Measurements from ENCODE around the gene LPO. TPM values are rescaled to one million over a fixed set of nuclear protein-coding genes. Genes with fewer than 3 reads are reported as not detected.
A peak's percentile ranks its signal among the peaks of the same experiment; 100 is the strongest.

LPO gene
- total and polyA plus RNA-seq, 8 donors = 0.10 TPM; not detected in 7

DNA sequence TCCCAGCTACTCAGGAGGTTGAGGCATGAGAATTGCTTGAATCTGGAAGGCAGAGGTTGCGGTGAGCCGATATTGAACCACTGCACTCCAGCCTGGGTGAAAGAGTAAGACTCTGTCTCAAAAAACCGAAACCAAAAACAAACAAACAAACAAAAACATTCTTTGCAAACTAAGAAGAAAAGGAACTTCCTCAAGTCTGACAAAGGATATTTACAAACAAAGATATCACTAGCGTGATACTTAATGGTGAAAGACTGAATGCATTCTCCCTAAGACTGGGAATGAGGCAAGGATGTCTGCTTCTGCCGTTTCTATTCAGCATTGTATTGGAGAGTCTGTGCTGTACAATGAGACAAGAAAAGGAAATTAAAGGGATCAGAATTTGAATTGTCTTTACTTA lies 52.9 kb downstream of the LPO start:
- Histone ChIP-seq H3K27ac (no peak overlapping the region), H3K27me3 (peaks cover 0 to 44% (median 0%) of the 10 kb centered on the region in 3 donors), H3K36me3 (no peaks in the 10 kb centered on the region), H3K9me3 (no peaks in the 10 kb centered on the region), H3K4me3 (no peak overlapping the region), H3K4me1 (no peaks in the 10 kb centered on the region)
- no peak for TF ChIP-seq EP300 (IDR thresholded peaks at IDR 0.05)
- TF ChIP-seq POLR2AphosphoS5 (IDR thresholded peaks at IDR 0.05) = no peak
- TF ChIP-seq POLR2A (IDR thresholded peaks at IDR 0.05) = no peak
- TF ChIP-seq, protein P1, sequence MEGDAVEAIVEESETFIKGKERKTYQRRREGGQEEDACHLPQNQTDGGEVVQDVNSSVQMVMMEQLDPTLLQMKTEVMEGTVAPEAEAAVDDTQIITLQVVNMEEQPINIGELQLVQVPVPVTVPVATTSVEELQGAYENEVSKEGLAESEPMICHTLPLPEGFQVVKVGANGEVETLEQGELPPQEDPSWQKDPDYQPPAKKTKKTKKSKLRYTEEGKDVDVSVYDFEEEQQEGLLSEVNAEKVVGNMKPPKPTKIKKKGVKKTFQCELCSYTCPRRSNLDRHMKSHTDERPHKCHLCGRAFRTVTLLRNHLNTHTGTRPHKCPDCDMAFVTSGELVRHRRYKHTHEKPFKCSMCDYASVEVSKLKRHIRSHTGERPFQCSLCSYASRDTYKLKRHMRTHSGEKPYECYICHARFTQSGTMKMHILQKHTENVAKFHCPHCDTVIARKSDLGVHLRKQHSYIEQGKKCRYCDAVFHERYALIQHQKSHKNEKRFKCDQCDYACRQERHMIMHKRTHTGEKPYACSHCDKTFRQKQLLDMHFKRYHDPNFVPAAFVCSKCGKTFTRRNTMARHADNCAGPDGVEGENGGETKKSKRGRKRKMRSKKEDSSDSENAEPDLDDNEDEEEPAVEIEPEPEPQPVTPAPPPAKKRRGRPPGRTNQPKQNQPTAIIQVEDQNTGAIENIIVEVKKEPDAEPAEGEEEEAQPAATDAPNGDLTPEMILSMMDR (IDR thresholded peaks at IDR 0.05) = no peak
- 61 to 71% (median 64%) methylated on average over 5 of the region's 5 CpGs for WGBS, 5 donors
- peak in 1 of 2 donors; percentile 7 for DNase-seq
- intact Hi-C loops (cut with DNase I; ENCODE audit: low total_unique reads) = no loop called here

GRCh38 chr17:58294034-58294433 lies 55.6 kb downstream of the LPO start:
- no peak overlapping the region for H3K4me3 ChIP-seq
- peaks cover 0 to 26% (median 0%) of the 10 kb centered on the region in 3 donors for H3K27me3 ChIP-seq
- H3K4me1 ChIP-seq = no peaks in the 10 kb centered on the region
- peaks cover 0 to 3% (median 0%) of the 10 kb centered on the region in 4 donors for H3K9me3 ChIP-seq
- H3K36me3 ChIP-seq = no peaks in the 10 kb centered on the region
- no peak overlapping the region for H3K27ac ChIP-seq
- 82 to 96% (median 92%) methylated on average over 1 of the region's 1 CpG for WGBS, 5 donors
- no peak for DNase-seq
- intact Hi-C loops (cut with DNase I; ENCODE audit: low total_unique reads) = no loop called here
- no peak for TF ChIP-seq POLR2AphosphoS5 (IDR thresholded peaks at IDR 0.05)
- TF ChIP-seq POLR2A (IDR thresholded peaks at IDR 0.05) = no peak
- TF ChIP-seq, protein P1 (IDR thresholded peaks at IDR 0.05) = no peak
- no peak for TF ChIP-seq EP300 (IDR thresholded peaks at IDR 0.05)

DNA sequence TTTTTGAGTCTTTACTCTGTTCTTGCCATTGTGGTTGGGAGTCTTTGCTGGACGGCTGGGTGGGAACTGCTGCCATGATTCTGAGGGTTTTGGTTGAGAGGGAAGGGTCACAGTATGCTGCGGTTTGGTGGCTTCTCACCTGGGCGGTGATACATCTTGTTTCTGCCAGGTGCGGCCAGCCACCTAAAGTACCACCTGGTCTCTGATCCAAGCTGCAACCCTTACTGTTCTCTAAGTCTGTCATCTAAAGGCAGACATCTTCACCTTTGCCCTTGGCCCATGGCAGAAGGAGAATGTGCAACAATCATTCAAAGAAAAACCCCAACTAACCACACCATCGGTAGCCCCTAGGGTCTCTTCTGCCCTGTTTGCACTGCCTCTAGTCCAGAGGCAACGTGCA lies 62.0 kb downstream of the LPO start:
- TF ChIP-seq, protein P1 (IDR thresholded peaks at IDR 0.05) = no peak
- no peak for TF ChIP-seq POLR2AphosphoS5 (IDR thresholded peaks at IDR 0.05)
- no peak for TF ChIP-seq POLR2A (IDR thresholded peaks at IDR 0.05)
- no peak for TF ChIP-seq EP300 (IDR thresholded peaks at IDR 0.05)
- no peaks in the 10 kb centered on the region for H3K27me3 ChIP-seq
- peak in 1 of 2 donors; percentile 9 for DNase-seq
- H3K9me3 ChIP-seq = peaks cover 0 to 4% (median 0%) of the 10 kb centered on the region in 4 donors
- 68 to 90% (median 84%) methylated on average over 6 of the region's 6 CpGs for WGBS, 5 donors
- H3K36me3 ChIP-seq = peaks cover 0 to 17% (median 3%) of the 10 kb centered on the region in 4 donors
- no peak overlapping the region for H3K27ac ChIP-seq
- peaks cover 0 to 8% (median 0%) of the 10 kb centered on the region in 4 donors for H3K4me1 ChIP-seq
- no peak overlapping the region for H3K4me3 ChIP-seq
- intact Hi-C loops (cut with DNase I; ENCODE audit: low total_unique reads) = no loop called here

- 79 to 92% (median 84%) methylated on average over 16 of the region's 16 CpGs for WGBS, 5 donors
- Histone ChIP-seq H3K9me3 (peaks cover 0 to 4% (median 0%) of the 10 kb centered on the region in 4 donors), H3K36me3 (peaks cover 0 to 17% (median 3%) of the 10 kb centered on the region in 4 donors), H3K4me1 (peaks cover 0 to 8% (median 0%) of the 10 kb centered on the region in 4 donors), H3K27me3 (no peaks in the 10 kb centered on the region), H3K4me3 (no peak overlapping the region), H3K27ac (no peak overlapping the region)
- no peak for TF ChIP-seq POLR2A (IDR thresholded peaks at IDR 0.05)
- no peak for TF ChIP-seq POLR2AphosphoS5 (IDR thresholded peaks at IDR 0.05)
- TF ChIP-seq, protein P1 (IDR thresholded peaks at IDR 0.05) = no peak
- no peak for TF ChIP-seq EP300 (IDR thresholded peaks at IDR 0.05)
- DNase-seq = peak in 1 of 2 donors; percentile 9
- intact Hi-C loops (cut with DNase I; ENCODE audit: low total_unique reads) = no loop called here
Measured at GRCh38 chr17:58301504-58302150, 63.2 kb downstream of the LPO start.
